Ecto neural progenitor cell (in vitro differentiated cells): ENCODE data around the gene ZMYND10.
A peak's percentile ranks its signal among the peaks of the same experiment; 100 is the strongest.

Experiments used
- DNase-seq: peaks from one replicate; pipeline ENCODE4 v3.0.0-alpha.2; 2018; ENCODE audit warnings: low spot score

The ZMYND10 gene

GRCh38 chr3:50302095-50303012, 43.2 kb downstream of the ZMYND10 start:
- DNase-seq = peak; percentile 45

DNA sequence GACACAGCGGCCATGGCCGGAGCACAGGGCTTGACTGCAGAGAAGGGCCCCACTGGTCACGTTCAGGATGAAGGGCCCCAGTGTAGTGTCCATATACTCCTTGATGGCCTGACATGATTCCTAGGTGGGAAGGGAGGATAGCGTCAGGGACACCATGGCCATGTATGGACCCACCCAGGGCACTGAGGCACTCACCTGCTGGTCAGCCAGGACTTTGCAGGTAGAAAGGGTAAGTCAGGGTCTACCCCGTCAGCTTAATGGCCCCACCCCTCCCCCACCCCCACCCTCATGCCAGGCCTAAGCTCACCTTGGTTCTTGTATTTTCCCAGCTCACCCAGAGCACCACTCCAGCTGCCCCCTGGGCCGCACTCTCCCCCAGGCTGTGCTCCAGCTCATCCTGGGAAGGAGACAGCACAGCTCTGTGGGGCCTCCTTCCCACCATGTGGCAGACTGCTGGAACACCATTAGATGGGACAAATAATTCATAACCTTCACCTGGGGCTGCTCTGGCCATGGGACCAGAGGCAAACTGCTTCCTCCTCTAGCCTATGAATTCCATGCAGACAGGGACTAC, 44.8 kb downstream of the ZMYND10 start:
- DNase-seq = peak; percentile 53

- DNase-seq = no peak
These were observed 45.4 kb downstream of the ZMYND10 start for GRCh38 chr3:50299929-50300680.

DNA sequence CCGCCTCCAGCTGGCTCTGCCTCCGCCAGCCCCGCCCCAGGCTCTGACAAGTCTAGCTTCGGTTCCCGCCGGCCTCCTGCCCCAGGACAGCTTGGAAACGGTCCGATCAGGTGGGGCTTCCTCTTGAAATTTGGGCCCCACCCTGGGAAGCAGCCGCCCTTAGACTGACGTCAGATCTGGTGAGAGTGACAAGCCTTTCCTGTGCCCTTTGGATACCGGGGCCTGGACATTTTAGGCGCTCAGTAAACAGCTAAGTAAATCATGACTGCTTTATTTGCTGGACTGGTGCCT, 45.9 kb downstream of the ZMYND10 start:
- DNase-seq = no peak

DNA sequence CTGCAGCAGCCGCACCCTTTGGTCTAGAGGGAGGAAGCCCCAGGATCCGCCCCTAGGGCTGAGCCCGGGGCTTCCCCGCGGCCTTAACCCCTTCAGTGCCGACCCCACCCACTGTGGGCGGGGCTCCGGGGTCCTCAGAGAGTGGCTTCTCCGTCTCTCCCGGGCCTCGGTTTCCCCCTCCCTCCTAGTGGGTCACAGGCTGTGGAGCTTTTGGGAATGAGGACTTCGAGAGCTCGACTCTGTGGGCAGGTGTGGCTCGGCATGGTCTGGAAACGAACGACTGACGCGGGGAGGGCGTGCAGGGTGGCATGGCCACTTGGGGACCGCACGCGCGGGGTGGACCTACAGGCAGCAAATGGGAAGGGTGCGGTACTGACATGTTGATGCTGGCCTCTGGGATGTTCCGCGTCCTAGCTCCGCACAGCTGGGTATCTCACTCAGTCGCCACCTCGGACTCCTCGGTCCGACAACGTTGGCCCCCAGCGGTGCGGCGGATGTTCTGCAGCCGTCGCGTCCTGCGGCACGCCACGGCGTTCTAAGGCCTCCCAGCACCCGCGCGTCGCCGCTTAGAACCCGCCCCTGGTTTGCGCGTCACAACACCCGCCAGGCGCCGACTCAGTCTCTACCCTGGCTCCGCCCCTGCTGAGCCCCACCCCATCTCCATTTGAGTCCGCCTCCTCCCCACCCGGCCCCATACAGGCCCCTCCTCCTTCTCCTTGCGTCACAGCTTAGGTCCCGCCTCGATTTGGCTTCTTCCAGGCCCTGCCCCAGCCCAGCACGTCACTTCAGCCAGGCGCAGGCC, 46.5 kb downstream of the ZMYND10 start, which contains the start of the genes HYAL3 and NAA80:
HYAL3 (minus strand) TSS at position 570 of the 802 bp plus-strand sequence. CDS start 3,803 bp downstream, outside the sequence.
NAA80 (minus strand) TSS at position 570 of the 802 bp plus-strand sequence. CDS start 1,942 bp downstream, outside the sequence.
- DNase-seq = peak; percentile 99

GRCh38 chr3:50297896-50298725, 47.4 kb downstream of the ZMYND10 start:
- no peak for DNase-seq

- DNase-seq = no peak
These were observed 48.2 kb downstream of the ZMYND10 start for GRCh38 chr3:50297384-50297775.

GRCh38 chr3:50296721-50297383, 48.7 kb downstream of the ZMYND10 start:
- DNase-seq = peak; percentile 45

DNA sequence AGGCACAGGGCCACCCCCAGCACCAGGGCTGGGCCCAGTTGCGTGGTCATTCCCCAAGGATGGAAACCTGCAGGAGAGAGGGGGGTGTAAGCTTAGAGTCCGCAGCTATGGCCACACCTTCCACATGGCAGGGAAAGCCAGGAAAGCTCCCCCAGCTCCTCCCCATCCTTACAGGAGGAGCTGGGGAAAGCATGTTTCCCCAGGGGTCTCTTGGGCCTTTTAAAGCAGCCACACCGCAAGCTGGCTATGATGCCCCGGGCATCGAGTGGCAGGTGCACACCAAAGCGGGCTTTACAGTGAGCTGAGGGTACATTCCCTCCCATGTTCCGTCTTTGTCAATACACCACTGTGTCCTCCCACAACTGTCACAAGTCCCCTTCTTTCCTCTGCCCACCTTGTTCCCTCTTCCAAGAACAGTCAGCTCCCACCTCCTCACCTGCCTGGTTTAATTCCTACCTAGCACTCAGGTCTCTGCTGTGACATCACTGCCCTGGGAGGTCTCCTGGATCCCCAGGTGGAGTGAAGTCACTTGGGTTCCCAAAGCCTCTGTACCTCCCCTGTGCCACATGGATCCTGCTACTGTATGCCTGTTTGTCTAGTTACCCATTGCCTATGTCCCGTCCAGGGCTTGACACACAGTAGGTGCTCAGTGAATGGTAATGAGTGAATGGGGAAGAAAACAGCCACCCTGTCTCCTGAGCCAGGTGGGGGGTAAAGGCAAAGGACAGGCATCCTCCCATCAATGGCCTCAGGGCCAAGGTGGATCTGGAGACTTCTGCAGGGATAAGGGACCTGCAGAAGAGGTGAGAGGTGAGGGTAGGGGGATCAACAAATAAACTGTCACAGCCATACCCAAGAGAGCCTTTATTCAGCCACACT, 49.7 kb downstream of the ZMYND10 start:
- DNase-seq = peak; percentile 37

- DNase-seq = peak; percentile 41
These were observed 50.8 kb downstream of the ZMYND10 start for GRCh38 chr3:50294492-50295403.

GRCh38 chr3:50294089-50294488, 51.4 kb downstream of the ZMYND10 start:
- no peak for DNase-seq

DNA sequence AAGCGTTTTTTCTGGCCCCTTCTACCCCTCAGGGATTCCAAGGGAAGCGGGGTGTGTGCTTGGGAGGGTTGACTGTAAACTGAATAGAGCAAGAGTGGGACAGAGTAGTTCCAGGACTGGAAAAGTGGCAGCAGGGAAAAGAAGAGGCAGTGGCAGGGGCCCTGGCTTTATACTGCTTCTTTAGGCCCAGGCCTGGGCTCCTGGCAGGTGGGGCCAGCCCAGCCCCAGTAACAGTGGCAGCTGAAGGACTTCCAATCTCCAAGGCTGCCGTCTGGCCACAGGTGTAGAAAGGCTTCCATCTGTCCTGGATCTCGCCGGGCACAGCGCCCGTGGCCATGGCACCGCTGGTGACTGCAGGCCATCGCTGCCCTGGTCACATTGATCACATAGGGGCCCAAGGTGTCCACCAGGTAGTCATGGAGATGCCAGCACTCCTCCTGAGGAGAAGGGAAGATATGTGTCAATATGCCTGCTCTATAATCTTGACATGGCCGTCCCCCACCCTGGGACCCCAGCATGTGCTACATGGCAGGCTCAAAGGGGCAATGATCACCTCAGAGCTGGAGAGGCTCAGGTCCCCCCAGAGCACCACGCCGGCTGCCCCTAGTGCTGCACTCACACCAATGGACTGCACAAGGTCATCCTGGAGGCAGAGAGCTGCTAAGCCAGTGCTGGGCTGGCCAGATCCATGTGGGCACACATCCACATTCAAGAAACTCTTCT, 52.3 kb downstream of the ZMYND10 start:
- peak; percentile 50 for DNase-seq

DNA sequence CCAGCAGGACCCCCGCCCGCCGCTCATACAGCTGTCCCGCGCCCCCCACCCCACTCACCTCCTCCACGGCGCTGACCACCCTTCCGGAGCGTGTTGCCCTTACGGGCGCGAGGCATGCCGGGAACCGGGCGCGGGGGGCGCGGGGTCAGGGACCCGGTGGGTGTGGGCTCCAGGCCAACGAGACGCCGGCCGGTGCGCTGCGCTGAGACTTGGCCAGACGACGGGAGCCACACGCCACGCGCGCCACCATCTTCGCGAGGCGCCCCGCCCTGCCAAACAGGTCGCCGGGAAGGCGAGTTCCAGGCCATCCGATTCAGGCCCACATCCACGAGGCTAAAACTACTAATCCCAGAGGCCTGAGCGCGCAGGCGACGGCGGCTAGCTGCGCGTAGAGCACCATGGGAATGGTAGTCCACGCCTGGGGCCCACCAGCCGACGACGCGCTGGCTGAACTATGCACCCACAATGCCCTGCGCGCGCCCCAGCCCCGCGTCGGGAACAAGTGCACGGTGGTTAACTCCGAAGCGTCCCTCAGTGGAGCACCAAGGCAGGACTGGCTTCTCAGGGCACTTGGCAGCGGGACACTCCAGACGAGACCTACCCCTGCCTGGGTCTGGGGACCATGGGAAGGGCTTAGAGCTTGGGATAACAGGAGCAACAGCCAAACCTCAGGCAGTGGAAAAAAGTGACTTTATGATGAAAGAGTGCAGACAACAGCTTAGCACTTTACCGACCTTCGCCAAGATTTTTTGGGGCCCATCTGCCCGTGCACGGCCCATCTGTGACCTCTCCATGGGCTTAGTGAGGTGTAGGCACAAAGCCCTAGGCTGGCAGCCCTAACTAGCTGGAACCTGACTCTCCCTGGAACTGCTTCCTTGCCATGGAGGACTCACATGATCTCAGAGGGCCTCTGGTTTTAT, 53.1 kb downstream of the ZMYND10 start, which contains the start of gene IFRD2:
IFRD2 (minus strand) TSS at position 271 of the 920 bp plus-strand sequence; CDS start at position 116, 155 bp downstream.
- DNase-seq = peak; percentile 97
